Measurements from ENCODE around the gene ISX.

The ISX gene

DNA sequence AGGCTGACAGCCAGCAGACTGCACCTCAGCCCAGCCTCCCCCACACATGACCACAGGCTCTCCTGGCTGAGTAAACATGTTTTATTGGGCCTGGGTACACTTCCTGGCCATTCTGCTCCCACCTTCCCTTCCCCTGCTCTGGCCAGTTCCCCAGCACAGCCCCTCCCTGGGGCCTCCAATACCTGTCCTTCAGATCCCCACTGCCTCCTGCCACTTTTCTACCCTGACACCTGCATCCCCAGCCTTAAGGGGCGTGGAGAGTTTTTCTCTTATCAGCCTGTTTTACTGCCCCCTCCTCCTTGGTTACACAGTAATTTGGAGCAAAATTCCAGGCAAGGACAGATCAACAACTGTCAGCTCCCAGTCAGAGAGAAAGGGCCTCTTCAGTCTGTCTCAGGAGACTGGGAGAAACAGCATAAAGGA is at the start of gene ISX:
Gene ISX, plus strand, starts transcription at position 363 of the 423 bp plus-strand sequence. CDS start 930 bp downstream, outside the sequence.
- in situ Hi-C loops (cut with HindIII; ENCODE audit: low sequenced_read_pairs) = no loop called here
- DNase-seq (ENCODE audit: low read depth) = no peak
- H3K4me3 ChIP-seq (ENCODE audit: low read depth, low read length) = no peak within 1 kb of the TSS
- no peak for TF ChIP-seq CTCF (IDR thresholded peaks at IDR 0.05; ENCODE audit: low read depth, low read length, missing control alignments)

DNA sequence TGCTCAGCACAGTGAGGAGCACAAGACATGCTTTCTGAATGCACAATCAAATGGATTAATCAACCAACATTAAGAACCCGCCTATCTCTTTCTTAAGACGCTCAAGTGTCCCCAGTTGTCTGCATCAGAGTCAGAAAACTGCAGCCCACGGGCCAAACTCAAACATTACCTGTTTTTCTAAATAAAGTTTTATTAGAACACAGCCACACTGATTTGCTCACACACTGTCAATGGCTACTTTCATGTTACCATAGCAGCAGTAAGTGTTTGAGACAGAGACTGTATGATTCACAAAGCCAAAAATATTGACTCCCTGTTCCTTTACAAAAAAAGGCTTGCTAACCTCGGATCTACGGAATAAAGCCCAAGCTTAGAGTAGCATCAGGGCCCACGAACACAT is 49.0 kb upstream of the ISX start:
- no peak for DNase-seq (ENCODE audit: low read depth)
- in situ Hi-C loops (cut with HindIII; ENCODE audit: low sequenced_read_pairs) = no loop called here
- H3K4me3 ChIP-seq (ENCODE audit: low read depth, low read length) = no peak overlapping the region
- TF ChIP-seq CTCF (IDR thresholded peaks at IDR 0.05; ENCODE audit: low read depth, low read length, missing control alignments) = no peak

DNA sequence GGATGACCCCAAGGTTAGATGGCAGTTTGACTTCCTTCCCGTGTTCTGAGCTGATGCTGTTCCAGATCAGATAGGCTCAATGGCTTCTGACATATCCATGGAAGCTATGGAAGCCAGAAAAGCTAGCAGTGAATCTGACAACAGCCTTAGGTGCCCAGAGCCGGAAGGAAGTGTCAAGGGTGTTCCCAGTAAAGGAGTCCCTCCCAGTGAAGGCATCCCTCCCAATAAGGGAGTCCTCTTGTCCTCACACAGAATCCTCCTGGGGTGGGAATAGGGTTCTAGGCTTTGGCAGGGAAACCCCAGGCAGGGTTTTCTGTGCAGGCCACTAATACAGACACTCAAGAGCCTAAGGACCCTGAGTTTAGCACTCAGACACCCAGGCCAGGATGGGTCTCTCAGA is 47.0 kb upstream of the ISX start:
- in situ Hi-C loops (cut with HindIII; ENCODE audit: low sequenced_read_pairs) = no loop called here
- no peak for TF ChIP-seq CTCF (IDR thresholded peaks at IDR 0.05; ENCODE audit: low read depth, low read length, missing control alignments)
- no peak overlapping the region for H3K4me3 ChIP-seq (ENCODE audit: low read depth, low read length)
- no peak for DNase-seq (ENCODE audit: low read depth)

DNA sequence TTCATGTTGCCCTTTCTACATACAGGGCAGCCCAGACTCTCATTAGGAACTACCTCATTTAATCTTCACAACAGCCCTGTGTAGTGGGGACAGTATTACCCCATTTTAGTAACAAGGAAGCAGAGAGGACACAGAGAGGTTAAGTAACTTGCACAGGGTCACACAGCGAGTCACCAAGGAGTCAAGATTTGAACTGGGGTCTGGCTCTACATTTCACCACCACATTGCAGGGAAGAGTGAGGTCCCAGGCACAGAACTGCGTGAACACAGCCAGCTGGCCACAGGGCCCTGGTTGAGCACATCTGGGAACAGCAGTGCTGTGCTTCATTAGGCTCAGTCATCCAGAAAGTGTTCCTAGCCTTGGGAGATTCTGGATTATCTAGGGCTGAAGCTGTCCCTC is 45.4 kb upstream of the ISX start:
- no peak for TF ChIP-seq CTCF (IDR thresholded peaks at IDR 0.05; ENCODE audit: low read depth, low read length, missing control alignments)
- H3K4me3 ChIP-seq (ENCODE audit: low read depth, low read length) = no peak overlapping the region
- in situ Hi-C loops (cut with HindIII; ENCODE audit: low sequenced_read_pairs) = no loop called here
- DNase-seq (ENCODE audit: low read depth) = no peak

DNA sequence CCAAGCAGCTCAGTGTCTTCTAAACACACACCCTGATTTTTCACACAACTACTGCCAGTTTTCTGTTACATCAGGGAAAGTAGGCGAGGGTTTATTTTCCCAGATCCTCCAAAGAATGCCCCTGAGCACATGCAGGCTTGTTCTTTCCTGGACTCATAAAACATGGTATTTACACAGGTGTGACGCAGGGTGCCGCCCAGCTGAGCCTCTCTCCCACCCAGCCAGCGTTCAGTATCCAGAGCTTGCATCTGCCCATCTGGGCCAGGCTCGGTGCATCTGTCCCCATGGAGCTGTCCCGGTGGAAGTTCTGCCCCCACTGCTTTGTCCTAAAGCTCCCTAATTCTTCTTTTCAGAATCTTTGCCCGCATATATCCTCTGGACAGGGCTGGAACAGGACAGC is 44.8 kb upstream of the ISX start:
- TF ChIP-seq CTCF (IDR thresholded peaks at IDR 0.05; ENCODE audit: low read depth, low read length, missing control alignments) = no peak
- DNase-seq (ENCODE audit: low read depth) = no peak
- H3K4me3 ChIP-seq (ENCODE audit: low read depth, low read length) = no peak overlapping the region
- in situ Hi-C loops (cut with HindIII; ENCODE audit: low sequenced_read_pairs) = no loop called here

GRCh38 chr22:35022291-35022690 is 43.7 kb upstream of the ISX start:
- in situ Hi-C loops (cut with HindIII; ENCODE audit: low sequenced_read_pairs) = no loop called here
- TF ChIP-seq CTCF (IDR thresholded peaks at IDR 0.05; ENCODE audit: low read depth, low read length, missing control alignments) = no peak
- no peak for DNase-seq (ENCODE audit: low read depth)

More at GRCh38 chr22:35022291-35022690, 43.7 kb upstream of the ISX start:
- H3K4me3 ChIP-seq (ENCODE audit: low read depth, low read length) = no peak overlapping the region

Data from astrocyte of the cerebellum (primary cell).